HCT116 (cell line): ENCODE data around the gene SORL1. TPM values are rescaled to one million over a fixed set of nuclear protein-coding genes. Genes with fewer than 3 reads are reported as not detected.

Source experiments
- ATAC-seq: fragments of 200-7000 bp; cut with Tn5 transposase; 2 replicates; pipeline ENCODE4 v1.9.1; 2020; ENCODE audit warnings: mild to moderate bottlenecking, moderate library complexity
- BruUV-seq: library from RNA; stranded (reverse); fragments of 400-500 nt; replicated peaks from 2 replicates; lab custom pipeline; 2021; lab: Mats Ljungman, UMichigan
- CTCF ChIA-PET: fragments of 300-600 bp; sonication (Branson Sonifier 250); formaldehyde crosslinking; loops from one replicate; lab custom pipeline; 2021; ENCODE audit warnings: antibody characterized with exemption; lab: Charles Lee
- POLR2A ChIA-PET: fragments of 300-600, 350-600 bp; sonication (Branson Sonifier 250); formaldehyde crosslinking; loops from one replicate; lab custom pipeline; 2021; ENCODE audit warnings: antibody characterized with exemption; lab: Charles Lee
- RAD21 ChIA-PET, 2 experiments: fragments of 300-600 bp; sonication (Branson Sonifier 250); formaldehyde crosslinking; loops; one replicate each; lab custom pipeline; 2023; ENCODE audit warnings: low total read pairs in 2 of 2; ENCODE audit not compliant: uncharacterized antibody in 2 of 2, unreplicated experiment in 2 of 2, low non-redundant PET in 1 of 2; lab: Charles Lee
- DNase-seq: peaks from one replicate; pipeline ENCODE4 v3.0.0-alpha.2; 2010; ENCODE audit warnings: low read depth, low spot score
- H2AFZ ChIP-seq: fragments of 200-600 bp; shearing (Covaris generic), sonication (generic); 2 replicates; pipeline ENCODE4 v1.6.1; 2017; ENCODE audit warnings: low read depth, mixed run types, mixed read lengths, antibody characterized with exemption, low read length; ENCODE audit not compliant: poor library complexity, severe bottlenecking
- H3K27ac ChIP-seq: 2 replicates; pipeline ENCODE4 v1.5.1; 2012; ENCODE audit warnings: low read depth, low read length
- H3K27me3 ChIP-seq: fragments of 200-600 bp; sonication (generic); 2 replicates; pipeline ENCODE4 v1.6.1; 2016; ENCODE audit warnings: mixed run types, low read length, mixed read lengths; ENCODE audit not compliant: insufficient read depth
- H3K36me3 ChIP-seq, 2 experiments: fragments of 200-500 bp in 1 of 2; fragments of 200-600 bp in 1 of 2; sonication (Bioruptor generic) in 1 of 2; sonication (generic) in 1 of 2; 2 replicates each; pipeline versions ENCODE4 v1.5.1 to v1.6.1; 2014 to 2016; ENCODE audit warnings: low read length in 2 of 2, inconsistent platforms in 1 of 2, mixed read lengths in 1 of 2, mixed run types in 1 of 2; ENCODE audit not compliant: insufficient read depth in 2 of 2, control insufficient read depth in 1 of 2
- H3K4me1 ChIP-seq, 2 experiments: fragments of 200-600 bp in 1 of 2; sonication (generic) in 1 of 2; 2 replicates each; pipeline versions ENCODE4 v1.5.1 to v1.6.1; 2012 to 2017; ENCODE audit warnings: low read length in 2 of 2, inconsistent platforms in 1 of 2, mild to moderate bottlenecking in 1 of 2, mixed read lengths in 1 of 2, mixed run types in 1 of 2, moderate library complexity in 1 of 2; ENCODE audit not compliant: insufficient read depth in 2 of 2, control insufficient read depth in 1 of 2
- H3K4me2 ChIP-seq: fragments of 200-600 bp; sonication (generic); 2 replicates; pipeline ENCODE4 v1.6.1; 2017; ENCODE audit warnings: mixed run types, low read length, mixed read lengths
- H3K4me3 ChIP-seq, 2 experiments: fragments of 200-600 bp in 1 of 2; sonication (generic) in 1 of 2; replicated peaks in 1 of 2; 2 replicates each; pipeline ENCODE4 v1.5.1; 2011 to 2016; ENCODE audit warnings: low read length in 2 of 2, control low read depth in 1 of 2, low read depth in 1 of 2, mild to moderate bottlenecking in 1 of 2, mixed read lengths in 1 of 2, mixed run types in 1 of 2
- H3K79me2 ChIP-seq: fragments of 200-600 bp; sonication (generic); 2 replicates; pipeline ENCODE4 v1.6.1; 2017; ENCODE audit warnings: mild to moderate bottlenecking, mixed run types, low read length, moderate library complexity, mixed read lengths; ENCODE audit not compliant: insufficient read depth
- H3K9ac ChIP-seq: fragments of 200-600 bp; sonication (generic); 2 replicates; pipeline ENCODE4 v1.6.1; 2016; ENCODE audit warnings: low read length, mixed read lengths
- H3K9me2 ChIP-seq: fragments of 200-600 bp; sonication (generic), shearing (Covaris generic); 2 replicates; pipeline ENCODE4 v1.6.1; 2017; ENCODE audit warnings: mixed run types, mild to moderate bottlenecking, moderate library complexity; ENCODE audit not compliant: insufficient read depth
- H3K9me3 ChIP-seq, 2 experiments: fragments of 200-500 bp in 1 of 2; fragments of 200-600 bp in 1 of 2; sonication (Bioruptor generic) in 1 of 2; sonication (generic) in 1 of 2; 2 replicates each; pipeline ENCODE4 v1.6.1; 2014 to 2017; ENCODE audit warnings: low read length in 2 of 2, mixed read lengths in 2 of 2, inconsistent platforms in 1 of 2, low read depth in 1 of 2, mild to moderate bottlenecking in 1 of 2, mixed run types in 1 of 2, moderate library complexity in 1 of 2; ENCODE audit not compliant: control insufficient read depth in 1 of 2, insufficient read depth in 1 of 2
- H4K20me1 ChIP-seq: fragments of 200-600 bp; sonication (generic), shearing (Covaris generic); 2 replicates; pipeline ENCODE4 v1.6.1; 2017; ENCODE audit warnings: mixed run types, mild to moderate bottlenecking, moderate library complexity; ENCODE audit not compliant: insufficient read depth
- CBX3 ChIP-seq: IDR thresholded peaks from 2 replicates; pipeline ENCODE4 v1.6.1; 2012; ENCODE audit warnings: low read depth
- CEBPB ChIP-seq: IDR thresholded peaks from 2 replicates; pipeline ENCODE4 v1.6.1; 2012; ENCODE audit warnings: low read depth
- EGR1 ChIP-seq: IDR thresholded peaks from 2 replicates; pipeline ENCODE4 v1.6.1; 2012; ENCODE audit warnings: low read depth
- EZH2 ChIP-seq: fragments of 200-600 bp; sonication (generic); IDR thresholded peaks from 2 replicates; pipeline ENCODE4 v1.6.1; 2017; ENCODE audit warnings: antibody characterized with exemption, mixed run types
- FOSL1 ChIP-seq: IDR thresholded peaks from 2 replicates; pipeline ENCODE4 v1.6.1; 2012; ENCODE audit warnings: low read depth
- JUND ChIP-seq: IDR thresholded peaks from 2 replicates; pipeline ENCODE4 v1.6.1; 2012
- POLR2A ChIP-seq: IDR thresholded peaks from 2 replicates; pipeline ENCODE4 v1.7.0; 2011; ENCODE audit warnings: borderline replicate concordance; ENCODE audit not compliant: insufficient read depth, insufficient read length; ENCODE audit errors: extremely low read depth
- RAD21 ChIP-seq: IDR thresholded peaks from 2 replicates; pipeline ENCODE4 v1.6.1; 2012; ENCODE audit warnings: low read depth, mild to moderate bottlenecking
- SP1 ChIP-seq: IDR thresholded peaks from 2 replicates; pipeline ENCODE4 v1.6.1; 2012; ENCODE audit warnings: low read depth
- TCF7L2 ChIP-seq: IDR thresholded peaks from 2 replicates; pipeline ENCODE4 v1.7.0; 2011; ENCODE audit warnings: borderline replicate concordance, inconsistent platforms; ENCODE audit not compliant: insufficient read depth, insufficient read length; ENCODE audit errors: extremely low read depth
- ZFX ChIP-seq: fragments of 450-650 bp; IDR thresholded peaks from 2 replicates; pipeline ENCODE4 v1.6.1; 2017
- intact Hi-C: fragments of 100-400 bp; cut with micrococcal nuclease; formaldehyde crosslinking; loops from 2 replicates; pipeline ENCODE4 v1.10.0; 2022
- total RNA-seq: library from RNA; stranded (reverse); gene quantifications from one replicate; pipeline ENCODE4 v1.2.1, GENCODE V29; 2021; ENCODE audit not compliant: unreplicated experiment
- TF ChIP-seq, protein P1 (sequence below): IDR thresholded peaks from 2 replicates; pipeline ENCODE4 v1.6.1; 2012
- TF ChIP-seq, protein P2 (sequence below), 3 experiments: fragments of 200-600 bp in 1 of 3; sonication (generic) in 1 of 3; IDR thresholded peaks in 2 of 3; conservative IDR thresholded peaks in 1 of 3; 2 replicates each; pipeline ENCODE4 v1.5.1; 2012 to 2017; ENCODE audit warnings: low read depth in 2 of 3, low read length in 2 of 3, antibody characterized with exemption in 1 of 3, borderline replicate concordance in 1 of 3, control low read depth in 1 of 3, mild to moderate bottlenecking in 1 of 3, mixed read lengths in 1 of 3, mixed run types in 1 of 3, moderate library complexity in 1 of 3; ENCODE audit not compliant: insufficient read depth in 1 of 3
- TF ChIP-seq, protein P3 (sequence below): IDR thresholded peaks from 2 replicates; pipeline ENCODE4 v1.6.1; 2012; ENCODE audit warnings: low read depth
- TF ChIP-seq, protein P4 (sequence below): IDR thresholded peaks from 2 replicates; pipeline ENCODE4 v1.6.1; 2011; ENCODE audit warnings: mild to moderate bottlenecking, low read length, moderate library complexity; ENCODE audit not compliant: insufficient replicate concordance; ENCODE audit errors: extremely low read depth
- TF ChIP-seq, protein P5 (sequence below): IDR thresholded peaks from 2 replicates; pipeline ENCODE4 v1.6.1; 2012

Gene SORL1
- total RNA-seq, 1 experiment from 2014 or later: 17.4 TPM

DNA sequence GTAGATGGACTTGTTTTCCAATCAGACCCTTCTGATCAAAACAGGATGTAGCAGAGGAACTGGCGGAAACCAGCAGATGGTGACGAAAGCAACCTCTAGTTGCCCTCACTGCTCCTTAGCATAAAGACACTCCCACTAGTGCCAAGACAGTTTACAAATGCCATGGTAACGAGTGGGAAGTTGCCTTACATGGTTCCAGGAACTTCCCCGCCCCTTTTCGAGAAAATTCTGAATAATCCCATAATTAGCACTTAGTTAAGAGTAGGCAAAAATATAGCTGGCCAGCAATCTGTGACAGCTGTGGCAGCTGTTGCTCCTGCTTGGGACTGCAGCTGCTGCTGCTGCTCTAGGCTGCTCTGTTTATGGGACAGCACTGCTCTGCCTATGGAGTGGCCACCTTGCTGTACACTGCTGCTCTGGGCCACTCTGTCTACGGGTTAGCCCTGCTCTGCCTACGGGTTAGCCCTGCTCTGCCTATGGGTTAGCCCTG, 33.4 kb upstream of the SORL1 start:
- ATAC-seq (no peak; the same call in 1 of the 2 replicates), DNase-seq (no peak)
- Histone ChIP-seq H3K36me3 (no peaks in the 10 kb centered on the region), H3K4me2 (no peak overlapping the region), H3K9ac (no peak overlapping the region), H3K4me1 (peaks cover 7 to 8% of the 10 kb centered on the region in 2 experiments; a peak in 3 of 4 replicates), H3K4me3 (no peak overlapping the region), H3K79me2 (no peaks in the 10 kb centered on the region), H3K27ac (no peak overlapping the region), H3K9me3 (no peaks in the 10 kb centered on the region), H3K9me2 (no peaks in the 10 kb centered on the region), H3K27me3 (no peaks in the 10 kb centered on the region), H4K20me1 (no peaks in the 10 kb centered on the region), H2AFZ (no peak overlapping the region)
- intact Hi-C loops: no loop called here
- ChIA-PET POLR2A (no interaction called here), CTCF (no interaction called here), RAD21 (no interaction called here)
- BruUV-seq: no TSS peak
- TF ChIP-seq, protein P1, sequence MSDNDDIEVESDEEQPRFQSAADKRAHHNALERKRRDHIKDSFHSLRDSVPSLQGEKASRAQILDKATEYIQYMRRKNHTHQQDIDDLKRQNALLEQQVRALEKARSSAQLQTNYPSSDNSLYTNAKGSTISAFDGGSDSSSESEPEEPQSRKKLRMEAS: no peak
- TF ChIP-seq SP1 (no peak), EGR1 (no peak), CEBPB (no peak), FOSL1 (no peak), ZFX (no peak), EZH2 (no peak), RAD21 (no peak), CBX3 (no peak), TCF7L2 (no peak), POLR2A (no peak), JUND (no peak)
- TF ChIP-seq, protein P2, sequence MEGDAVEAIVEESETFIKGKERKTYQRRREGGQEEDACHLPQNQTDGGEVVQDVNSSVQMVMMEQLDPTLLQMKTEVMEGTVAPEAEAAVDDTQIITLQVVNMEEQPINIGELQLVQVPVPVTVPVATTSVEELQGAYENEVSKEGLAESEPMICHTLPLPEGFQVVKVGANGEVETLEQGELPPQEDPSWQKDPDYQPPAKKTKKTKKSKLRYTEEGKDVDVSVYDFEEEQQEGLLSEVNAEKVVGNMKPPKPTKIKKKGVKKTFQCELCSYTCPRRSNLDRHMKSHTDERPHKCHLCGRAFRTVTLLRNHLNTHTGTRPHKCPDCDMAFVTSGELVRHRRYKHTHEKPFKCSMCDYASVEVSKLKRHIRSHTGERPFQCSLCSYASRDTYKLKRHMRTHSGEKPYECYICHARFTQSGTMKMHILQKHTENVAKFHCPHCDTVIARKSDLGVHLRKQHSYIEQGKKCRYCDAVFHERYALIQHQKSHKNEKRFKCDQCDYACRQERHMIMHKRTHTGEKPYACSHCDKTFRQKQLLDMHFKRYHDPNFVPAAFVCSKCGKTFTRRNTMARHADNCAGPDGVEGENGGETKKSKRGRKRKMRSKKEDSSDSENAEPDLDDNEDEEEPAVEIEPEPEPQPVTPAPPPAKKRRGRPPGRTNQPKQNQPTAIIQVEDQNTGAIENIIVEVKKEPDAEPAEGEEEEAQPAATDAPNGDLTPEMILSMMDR (IDR thresholded peaks at IDR 0.05 in 2 of 3, conservative IDR thresholded peaks at IDR 0.05 in 1 of 3; ENCODE audit: borderline replicate concordance in 1 of 3, insufficient read depth in 1 of 3, low read depth in 2 of 3, low read length in 2 of 3): no peak
- TF ChIP-seq, protein P3, sequence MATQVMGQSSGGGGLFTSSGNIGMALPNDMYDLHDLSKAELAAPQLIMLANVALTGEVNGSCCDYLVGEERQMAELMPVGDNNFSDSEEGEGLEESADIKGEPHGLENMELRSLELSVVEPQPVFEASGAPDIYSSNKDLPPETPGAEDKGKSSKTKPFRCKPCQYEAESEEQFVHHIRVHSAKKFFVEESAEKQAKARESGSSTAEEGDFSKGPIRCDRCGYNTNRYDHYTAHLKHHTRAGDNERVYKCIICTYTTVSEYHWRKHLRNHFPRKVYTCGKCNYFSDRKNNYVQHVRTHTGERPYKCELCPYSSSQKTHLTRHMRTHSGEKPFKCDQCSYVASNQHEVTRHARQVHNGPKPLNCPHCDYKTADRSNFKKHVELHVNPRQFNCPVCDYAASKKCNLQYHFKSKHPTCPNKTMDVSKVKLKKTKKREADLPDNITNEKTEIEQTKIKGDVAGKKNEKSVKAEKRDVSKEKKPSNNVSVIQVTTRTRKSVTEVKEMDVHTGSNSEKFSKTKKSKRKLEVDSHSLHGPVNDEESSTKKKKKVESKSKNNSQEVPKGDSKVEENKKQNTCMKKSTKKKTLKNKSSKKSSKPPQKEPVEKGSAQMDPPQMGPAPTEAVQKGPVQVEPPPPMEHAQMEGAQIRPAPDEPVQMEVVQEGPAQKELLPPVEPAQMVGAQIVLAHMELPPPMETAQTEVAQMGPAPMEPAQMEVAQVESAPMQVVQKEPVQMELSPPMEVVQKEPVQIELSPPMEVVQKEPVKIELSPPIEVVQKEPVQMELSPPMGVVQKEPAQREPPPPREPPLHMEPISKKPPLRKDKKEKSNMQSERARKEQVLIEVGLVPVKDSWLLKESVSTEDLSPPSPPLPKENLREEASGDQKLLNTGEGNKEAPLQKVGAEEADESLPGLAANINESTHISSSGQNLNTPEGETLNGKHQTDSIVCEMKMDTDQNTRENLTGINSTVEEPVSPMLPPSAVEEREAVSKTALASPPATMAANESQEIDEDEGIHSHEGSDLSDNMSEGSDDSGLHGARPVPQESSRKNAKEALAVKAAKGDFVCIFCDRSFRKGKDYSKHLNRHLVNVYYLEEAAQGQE: no peak
- TF ChIP-seq, protein P4, sequence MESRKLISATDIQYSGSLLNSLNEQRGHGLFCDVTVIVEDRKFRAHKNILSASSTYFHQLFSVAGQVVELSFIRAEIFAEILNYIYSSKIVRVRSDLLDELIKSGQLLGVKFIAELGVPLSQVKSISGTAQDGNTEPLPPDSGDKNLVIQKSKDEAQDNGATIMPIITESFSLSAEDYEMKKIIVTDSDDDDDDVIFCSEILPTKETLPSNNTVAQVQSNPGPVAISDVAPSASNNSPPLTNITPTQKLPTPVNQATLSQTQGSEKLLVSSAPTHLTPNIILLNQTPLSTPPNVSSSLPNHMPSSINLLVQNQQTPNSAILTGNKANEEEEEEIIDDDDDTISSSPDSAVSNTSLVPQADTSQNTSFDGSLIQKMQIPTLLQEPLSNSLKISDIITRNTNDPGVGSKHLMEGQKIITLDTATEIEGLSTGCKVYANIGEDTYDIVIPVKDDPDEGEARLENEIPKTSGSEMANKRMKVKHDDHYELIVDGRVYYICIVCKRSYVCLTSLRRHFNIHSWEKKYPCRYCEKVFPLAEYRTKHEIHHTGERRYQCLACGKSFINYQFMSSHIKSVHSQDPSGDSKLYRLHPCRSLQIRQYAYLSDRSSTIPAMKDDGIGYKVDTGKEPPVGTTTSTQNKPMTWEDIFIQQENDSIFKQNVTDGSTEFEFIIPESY: no peak
- TF ChIP-seq, protein P5, sequence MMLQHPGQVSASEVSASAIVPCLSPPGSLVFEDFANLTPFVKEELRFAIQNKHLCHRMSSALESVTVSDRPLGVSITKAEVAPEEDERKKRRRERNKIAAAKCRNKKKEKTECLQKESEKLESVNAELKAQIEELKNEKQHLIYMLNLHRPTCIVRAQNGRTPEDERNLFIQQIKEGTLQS: no peak
